ENCODE data around the gene DISC1. TPM values are rescaled to one million over a fixed set of nuclear protein-coding genes. Genes with fewer than 3 reads are reported as not detected.

DISC1 gene
- total RNA-seq, 4 donors from 2014 or later: 7.1 to 33.4 (median 14.9) TPM

DNA sequence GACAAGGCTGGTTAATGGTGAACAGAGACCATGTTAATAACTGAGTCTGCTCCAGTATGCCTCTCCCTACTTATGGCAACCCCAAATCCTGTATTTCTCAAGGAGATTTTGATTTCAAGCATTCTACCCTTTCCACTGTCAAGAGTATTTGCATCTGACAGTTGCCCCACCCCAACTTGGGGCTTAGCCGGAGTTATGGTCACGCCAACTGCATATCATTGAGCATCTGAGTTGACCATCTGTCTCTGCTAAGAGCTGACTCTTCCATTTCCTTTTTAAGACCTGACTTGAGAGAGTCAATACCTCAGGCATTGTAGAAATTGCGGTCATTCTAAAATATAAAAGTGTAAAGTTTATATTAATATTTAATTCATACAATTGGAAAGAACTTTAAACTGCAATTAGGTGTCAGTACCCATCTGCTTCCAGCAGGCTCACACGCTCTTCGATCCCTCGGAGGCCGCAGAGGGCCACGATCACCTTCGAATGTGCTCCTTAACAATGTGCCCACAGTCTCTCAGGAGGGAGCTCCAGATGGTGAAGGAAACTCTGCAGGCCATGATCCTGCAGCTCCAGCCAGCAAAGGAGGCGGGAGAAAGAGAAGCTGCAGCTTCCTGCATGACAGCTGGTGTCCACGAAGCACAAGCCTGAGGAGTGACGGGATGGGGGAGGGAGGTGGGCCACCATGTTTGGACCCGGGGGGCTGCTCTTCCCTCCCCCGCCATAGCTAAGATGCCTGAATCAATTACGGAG lies 409.8 kb downstream of the DISC1 start:
- no peaks in the 10 kb centered on the region for H3K36me3 ChIP-seq
- no peak for TF ChIP-seq POLR2A (IDR thresholded peaks at IDR 0.05)
- TF ChIP-seq, protein P1, sequence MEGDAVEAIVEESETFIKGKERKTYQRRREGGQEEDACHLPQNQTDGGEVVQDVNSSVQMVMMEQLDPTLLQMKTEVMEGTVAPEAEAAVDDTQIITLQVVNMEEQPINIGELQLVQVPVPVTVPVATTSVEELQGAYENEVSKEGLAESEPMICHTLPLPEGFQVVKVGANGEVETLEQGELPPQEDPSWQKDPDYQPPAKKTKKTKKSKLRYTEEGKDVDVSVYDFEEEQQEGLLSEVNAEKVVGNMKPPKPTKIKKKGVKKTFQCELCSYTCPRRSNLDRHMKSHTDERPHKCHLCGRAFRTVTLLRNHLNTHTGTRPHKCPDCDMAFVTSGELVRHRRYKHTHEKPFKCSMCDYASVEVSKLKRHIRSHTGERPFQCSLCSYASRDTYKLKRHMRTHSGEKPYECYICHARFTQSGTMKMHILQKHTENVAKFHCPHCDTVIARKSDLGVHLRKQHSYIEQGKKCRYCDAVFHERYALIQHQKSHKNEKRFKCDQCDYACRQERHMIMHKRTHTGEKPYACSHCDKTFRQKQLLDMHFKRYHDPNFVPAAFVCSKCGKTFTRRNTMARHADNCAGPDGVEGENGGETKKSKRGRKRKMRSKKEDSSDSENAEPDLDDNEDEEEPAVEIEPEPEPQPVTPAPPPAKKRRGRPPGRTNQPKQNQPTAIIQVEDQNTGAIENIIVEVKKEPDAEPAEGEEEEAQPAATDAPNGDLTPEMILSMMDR (IDR thresholded peaks at IDR 0.05): no peak
- H3K9me3 ChIP-seq: no peaks in the 10 kb centered on the region
- H3K4me1 ChIP-seq: no peaks in the 10 kb centered on the region
- no peak for DNase-seq
- intact Hi-C loops (cut with DNase I; ENCODE audit: low total_unique reads): no loop called here
- no peaks in the 10 kb centered on the region for H3K27me3 ChIP-seq
- H3K4me3 ChIP-seq: no peak overlapping the region
- no peak overlapping the region for H3K27ac ChIP-seq

DNA sequence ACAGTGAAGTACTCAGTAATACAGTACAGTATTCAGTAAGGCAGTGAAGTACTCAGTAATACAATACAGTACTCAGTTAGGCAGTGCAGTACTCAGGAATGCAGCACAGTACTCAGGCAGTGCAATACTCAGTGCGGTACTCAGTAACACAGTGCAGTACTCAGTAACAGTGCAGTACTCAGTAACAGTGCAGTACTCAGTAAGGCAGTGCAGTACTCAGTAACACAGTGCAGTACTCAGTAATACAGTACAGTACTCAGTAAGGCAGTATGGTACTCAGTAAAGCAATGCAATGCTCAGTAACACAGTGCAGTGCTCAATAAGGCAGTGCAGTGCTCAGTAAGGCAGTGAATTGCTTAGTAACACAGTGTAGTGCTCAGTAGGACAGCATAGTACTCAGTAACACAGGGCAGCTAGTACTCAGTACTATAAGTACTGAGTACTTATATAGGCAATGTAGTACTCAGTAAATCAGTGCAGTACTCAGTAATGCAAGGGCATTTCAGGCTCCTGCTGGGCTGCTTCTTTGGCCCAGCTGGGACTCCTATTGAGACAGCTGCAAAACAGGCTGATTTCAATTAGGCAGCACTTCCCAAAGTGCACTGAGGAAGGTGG lies 411.3 kb downstream of the DISC1 start:
- TF ChIP-seq, protein P1 (IDR thresholded peaks at IDR 0.05): no peak
- TF ChIP-seq POLR2A (IDR thresholded peaks at IDR 0.05): no peak
- no peaks in the 10 kb centered on the region for H3K4me1 ChIP-seq
- no peak for DNase-seq
- intact Hi-C loops (cut with DNase I; ENCODE audit: low total_unique reads): no loop called here
- no peak overlapping the region for H3K27ac ChIP-seq
- H3K4me3 ChIP-seq: no peak overlapping the region
- H3K9me3 ChIP-seq: no peaks in the 10 kb centered on the region
- H3K27me3 ChIP-seq: no peaks in the 10 kb centered on the region
- H3K36me3 ChIP-seq: no peaks in the 10 kb centered on the region

DNA sequence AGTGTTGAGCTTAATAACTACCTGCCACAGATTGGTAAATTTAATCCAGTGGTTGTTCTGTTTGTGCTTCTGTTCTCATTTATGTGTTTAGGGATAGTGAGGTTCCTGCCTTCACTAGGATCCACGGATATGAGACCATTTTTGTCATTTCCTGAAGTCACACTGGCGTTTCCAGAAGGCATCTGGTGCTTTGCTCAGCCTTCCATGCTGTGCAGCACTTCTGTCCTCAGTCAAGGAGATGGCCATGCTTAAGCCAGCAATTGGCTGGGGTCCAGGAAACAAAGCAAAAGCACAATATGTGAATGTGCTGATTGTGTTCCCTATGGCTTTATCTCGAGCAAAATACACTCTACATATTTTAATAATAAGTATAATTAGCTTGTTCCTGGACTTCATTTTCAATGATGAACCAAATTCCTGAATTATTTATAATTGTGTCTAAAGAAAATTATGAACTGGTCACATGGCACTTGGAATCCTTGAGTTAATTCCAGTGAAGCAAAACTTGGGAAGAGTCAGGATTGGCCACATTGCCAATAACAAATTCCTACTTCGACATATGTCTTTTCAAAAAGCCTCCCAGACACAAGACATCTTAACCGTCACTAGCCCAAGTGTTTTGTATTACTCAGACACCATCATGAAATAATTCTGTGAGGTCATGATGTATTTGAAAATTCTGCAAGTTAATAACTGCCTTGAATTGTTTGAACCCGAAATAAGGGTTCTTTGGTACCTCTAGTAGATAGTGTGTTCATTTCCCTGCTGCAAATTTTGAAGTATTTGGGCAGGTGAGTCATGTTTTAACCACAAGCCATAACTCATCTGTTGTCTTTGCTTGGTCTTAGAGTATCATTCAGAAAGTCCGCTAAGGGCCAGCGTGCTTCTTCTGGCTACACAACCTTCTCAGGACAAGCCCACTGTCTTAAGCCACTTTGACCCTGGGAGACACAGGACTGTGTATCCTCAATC lies 412.4 kb downstream of the DISC1 start:
- DNase-seq: no peak
- intact Hi-C loops (cut with DNase I; ENCODE audit: low total_unique reads): no loop called here
- H3K9me3 ChIP-seq: no peaks in the 10 kb centered on the region
- no peaks in the 10 kb centered on the region for H3K27me3 ChIP-seq
- no peak overlapping the region for H3K4me3 ChIP-seq
- no peaks in the 10 kb centered on the region for H3K4me1 ChIP-seq
- H3K27ac ChIP-seq: no peak overlapping the region
- no peak for TF ChIP-seq POLR2A (IDR thresholded peaks at IDR 0.05)
- TF ChIP-seq, protein P1 (IDR thresholded peaks at IDR 0.05): no peak
- no peaks in the 10 kb centered on the region for H3K36me3 ChIP-seq

DNA sequence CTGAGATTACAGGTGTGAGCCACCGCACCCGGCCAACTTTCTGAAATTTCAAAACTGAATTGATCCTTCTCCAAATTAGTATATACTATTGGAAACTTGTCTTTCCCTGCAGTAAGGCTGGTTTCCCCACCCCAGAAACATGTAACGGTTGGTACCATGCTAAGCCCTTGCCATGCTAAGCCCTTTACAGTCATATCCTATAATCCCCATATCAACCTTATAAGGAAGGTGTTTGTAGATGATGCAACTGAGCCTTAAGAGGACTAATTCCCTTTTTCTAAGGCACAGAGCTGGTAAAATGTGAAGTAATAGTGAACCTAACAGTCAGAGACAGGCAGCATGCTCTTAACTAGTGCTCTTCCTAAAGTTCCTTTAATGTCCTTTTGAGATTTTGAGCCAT lies 413.7 kb downstream of the DISC1 start:
- intact Hi-C loops (cut with DNase I; ENCODE audit: low total_unique reads): no loop called here

More for the DNA sequence above, 413.7 kb downstream of the DISC1 start:
- H3K27ac ChIP-seq: no peak overlapping the region
- DNase-seq: no peak
- TF ChIP-seq, protein P1 (IDR thresholded peaks at IDR 0.05): no peak
- no peak for TF ChIP-seq POLR2A (IDR thresholded peaks at IDR 0.05)
- H3K36me3 ChIP-seq: no peaks in the 10 kb centered on the region
- H3K9me3 ChIP-seq: no peaks in the 10 kb centered on the region
- H3K27me3 ChIP-seq: no peaks in the 10 kb centered on the region
- H3K4me3 ChIP-seq: no peak overlapping the region
- H3K4me1 ChIP-seq: no peaks in the 10 kb centered on the region

Measured in uterus (tissue), 4 donors.